HL-60 (cell line): Measurements from ENCODE around the gene ACP7.

Source experiments
- DNase-seq, 2 experiments: peaks; one replicate each; pipeline ENCODE4 v3.0.0-alpha.2; 2010 to 2020; ENCODE audit warnings: low read depth in 1 of 2, low spot score in 1 of 2
- H3K27ac ChIP-seq: fragments of 250-450 bp; sonication (Bioruptor Pico); replicated peaks from 2 replicates; pipeline ENCODE4 v1.5.1; 2020; ENCODE audit warnings: mild to moderate bottlenecking, moderate library complexity
- H3K27me3 ChIP-seq: fragments of 250-450 bp; sonication (Bioruptor Pico); 2 replicates; pipeline ENCODE4 v1.5.1; 2021; ENCODE audit warnings: mild to moderate bottlenecking, moderate library complexity; ENCODE audit not compliant: insufficient read depth, poor library complexity, severe bottlenecking
- H3K4me3 ChIP-seq: replicated peaks from 2 replicates; pipeline ENCODE4 v1.5.1; 2011; ENCODE audit warnings: mild to moderate bottlenecking, control low read depth, low read length; ENCODE audit not compliant: insufficient read depth
- CTCF ChIP-seq: IDR thresholded peaks from one replicate; pipeline ENCODE4 v1.5.1; 2011; ENCODE audit warnings: low read length, control low read depth, inconsistent platforms; ENCODE audit not compliant: insufficient read depth
- GABPA ChIP-seq: IDR thresholded peaks from 2 replicates; pipeline ENCODE4 v1.6.1; 2012; ENCODE audit warnings: low read depth
- POLR2AphosphoS5 ChIP-seq: IDR thresholded peaks from 2 replicates; pipeline ENCODE4 v1.6.1; 2012; ENCODE audit warnings: low read depth
- REST ChIP-seq: IDR thresholded peaks from 2 replicates; pipeline ENCODE4 v1.6.1; 2012; ENCODE audit warnings: low read depth; ENCODE audit not compliant: insufficient replicate concordance
- SPI1 ChIP-seq: IDR thresholded peaks from 2 replicates; pipeline ENCODE4 v1.6.1; 2012; ENCODE audit warnings: low read depth, mild to moderate bottlenecking, borderline replicate concordance

Gene ACP7

GRCh38 chr19:39133431-39134270, 49.5 kb downstream of the ACP7 start:
- H3K4me3 ChIP-seq: no peak overlapping the region

GRCh38 chr19:39135701-39136100, 51.5 kb downstream of the ACP7 start:
- H3K27ac ChIP-seq: no peak overlapping the region
- DNase-seq: no peak
- no peak overlapping the region for H3K4me3 ChIP-seq
- H3K27me3 ChIP-seq: no peaks in the 10 kb centered on the region
- no peak for TF ChIP-seq CTCF
- no peak for TF ChIP-seq SPI1
- no peak for TF ChIP-seq REST
- TF ChIP-seq POLR2AphosphoS5: no peak
- no peak for TF ChIP-seq GABPA

More at GRCh38 chr19:39133431-39134270, 49.5 kb downstream of the ACP7 start:
- Histone ChIP-seq H3K27ac (no peak overlapping the region), H3K27me3 (no peaks in the 10 kb centered on the region)
- no peak for DNase-seq
- TF ChIP-seq SPI1 (peak; percentile 41; the same call in 1 of the 2 replicates), GABPA (no peak)

- Histone ChIP-seq H3K27ac (no peak overlapping the region), H3K4me3 (no peak overlapping the region), H3K27me3 (no peaks in the 10 kb centered on the region)
- no peak for TF ChIP-seq GABPA
- TF ChIP-seq CTCF: no peak
- TF ChIP-seq REST: no peak
- TF ChIP-seq SPI1: no peak
- TF ChIP-seq POLR2AphosphoS5: no peak
- no peak for DNase-seq
These were observed 52.2 kb downstream of the ACP7 start for GRCh38 chr19:39136225-39136940.

GRCh38 chr19:39137131-39137530, 53.0 kb downstream of the ACP7 start:
- H3K27ac ChIP-seq: no peak overlapping the region
- DNase-seq: no peak
- TF ChIP-seq SPI1 (no peak), CTCF (no peak), GABPA (no peak), POLR2AphosphoS5 (no peak), REST (no peak)
- H3K27me3 ChIP-seq: no peaks in the 10 kb centered on the region
- H3K4me3 ChIP-seq: no peak overlapping the region
